ENCODE measurements around the gene TMEM59L.

GRCh38 chr19:18594824-18595373 lies 17.8 kb upstream of the TMEM59L start:
- TF ChIP-seq, protein P1, sequence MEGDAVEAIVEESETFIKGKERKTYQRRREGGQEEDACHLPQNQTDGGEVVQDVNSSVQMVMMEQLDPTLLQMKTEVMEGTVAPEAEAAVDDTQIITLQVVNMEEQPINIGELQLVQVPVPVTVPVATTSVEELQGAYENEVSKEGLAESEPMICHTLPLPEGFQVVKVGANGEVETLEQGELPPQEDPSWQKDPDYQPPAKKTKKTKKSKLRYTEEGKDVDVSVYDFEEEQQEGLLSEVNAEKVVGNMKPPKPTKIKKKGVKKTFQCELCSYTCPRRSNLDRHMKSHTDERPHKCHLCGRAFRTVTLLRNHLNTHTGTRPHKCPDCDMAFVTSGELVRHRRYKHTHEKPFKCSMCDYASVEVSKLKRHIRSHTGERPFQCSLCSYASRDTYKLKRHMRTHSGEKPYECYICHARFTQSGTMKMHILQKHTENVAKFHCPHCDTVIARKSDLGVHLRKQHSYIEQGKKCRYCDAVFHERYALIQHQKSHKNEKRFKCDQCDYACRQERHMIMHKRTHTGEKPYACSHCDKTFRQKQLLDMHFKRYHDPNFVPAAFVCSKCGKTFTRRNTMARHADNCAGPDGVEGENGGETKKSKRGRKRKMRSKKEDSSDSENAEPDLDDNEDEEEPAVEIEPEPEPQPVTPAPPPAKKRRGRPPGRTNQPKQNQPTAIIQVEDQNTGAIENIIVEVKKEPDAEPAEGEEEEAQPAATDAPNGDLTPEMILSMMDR (IDR thresholded peaks at IDR 0.05): no peak
- TF ChIP-seq POLR2A (IDR thresholded peaks at IDR 0.05): no peak

Measured in heart left ventricle (tissue), 13 donors.